ENCODE results near the gene SLC1A4. TPM values are rescaled to one million over a fixed set of nuclear protein-coding genes. Genes with fewer than 3 reads are reported as not detected.
A peak's percentile ranks its signal among the peaks of the same experiment; 100 is the strongest.

The SLC1A4 gene
- total and polyA plus RNA-seq, 10 of the 15 experiments (the other 5 are each of a cell fraction or from before 2014, with no cell fraction given), result 10.8 to 43.2 (median 27.7) TPM

GRCh38 chr2:65016789-65017188, 27.6 kb downstream of the SLC1A4 start (continued):
- TF ChIP-seq ZNF592 (IDR thresholded peaks at IDR 0.05) (no peak), MLLT1 (IDR thresholded peaks at IDR 0.05) (no peak), EGR1 (IDR thresholded peaks at IDR 0.05; ENCODE audit: borderline replicate concordance in 1 of 2, low read depth in 2 of 2, low read length in 2 of 2) (0 out of 3 replicates have a peak, but pooled peaks of 1 of the 2 experiments have one; percentile 4), HDGF (IDR thresholded peaks at IDR 0.05) (no peak), TCF12 (IDR thresholded peaks at IDR 0.05; ENCODE audit: low read depth, low read length) (no peak), ZSCAN29 (IDR thresholded peaks at IDR 0.05) (no peak), EZH2 (IDR thresholded peaks at IDR 0.05; ENCODE audit: borderline replicate concordance, control insufficient read depth, low read depth, low read length) (no peak), MXI1 (IDR thresholded peaks at IDR 0.05; ENCODE audit: low read depth, low read length) (no peak), NR2C1 (IDR thresholded peaks at IDR 0.05) (no peak), YY1 (IDR thresholded peaks at IDR 0.05; ENCODE audit: low read depth, low read length) (no peak), EED (IDR thresholded peaks at IDR 0.05; ENCODE audit: low read depth) (peak; percentile 47; the same call in 1 of the 2 replicates), POU2F2 (IDR thresholded peaks at IDR 0.05; ENCODE audit: borderline replicate concordance, low read depth, low read length) (no peak), MTA3 (IDR thresholded peaks at IDR 0.05; ENCODE audit: borderline replicate concordance, low read length) (0 out of 2 replicates have a peak, but pooled peaks have one; percentile 35), E2F4 (IDR thresholded peaks at IDR 0.05; ENCODE audit: low read depth, low read length) (no peak)
- TF ChIP-seq, protein P1, sequence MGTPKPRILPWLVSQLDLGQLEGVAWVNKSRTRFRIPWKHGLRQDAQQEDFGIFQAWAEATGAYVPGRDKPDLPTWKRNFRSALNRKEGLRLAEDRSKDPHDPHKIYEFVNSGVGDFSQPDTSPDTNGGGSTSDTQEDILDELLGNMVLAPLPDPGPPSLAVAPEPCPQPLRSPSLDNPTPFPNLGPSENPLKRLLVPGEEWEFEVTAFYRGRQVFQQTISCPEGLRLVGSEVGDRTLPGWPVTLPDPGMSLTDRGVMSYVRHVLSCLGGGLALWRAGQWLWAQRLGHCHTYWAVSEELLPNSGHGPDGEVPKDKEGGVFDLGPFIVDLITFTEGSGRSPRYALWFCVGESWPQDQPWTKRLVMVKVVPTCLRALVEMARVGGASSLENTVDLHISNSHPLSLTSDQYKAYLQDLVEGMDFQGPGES (IDR thresholded peaks at IDR 0.05), result no peak
- TF ChIP-seq, protein P2, sequence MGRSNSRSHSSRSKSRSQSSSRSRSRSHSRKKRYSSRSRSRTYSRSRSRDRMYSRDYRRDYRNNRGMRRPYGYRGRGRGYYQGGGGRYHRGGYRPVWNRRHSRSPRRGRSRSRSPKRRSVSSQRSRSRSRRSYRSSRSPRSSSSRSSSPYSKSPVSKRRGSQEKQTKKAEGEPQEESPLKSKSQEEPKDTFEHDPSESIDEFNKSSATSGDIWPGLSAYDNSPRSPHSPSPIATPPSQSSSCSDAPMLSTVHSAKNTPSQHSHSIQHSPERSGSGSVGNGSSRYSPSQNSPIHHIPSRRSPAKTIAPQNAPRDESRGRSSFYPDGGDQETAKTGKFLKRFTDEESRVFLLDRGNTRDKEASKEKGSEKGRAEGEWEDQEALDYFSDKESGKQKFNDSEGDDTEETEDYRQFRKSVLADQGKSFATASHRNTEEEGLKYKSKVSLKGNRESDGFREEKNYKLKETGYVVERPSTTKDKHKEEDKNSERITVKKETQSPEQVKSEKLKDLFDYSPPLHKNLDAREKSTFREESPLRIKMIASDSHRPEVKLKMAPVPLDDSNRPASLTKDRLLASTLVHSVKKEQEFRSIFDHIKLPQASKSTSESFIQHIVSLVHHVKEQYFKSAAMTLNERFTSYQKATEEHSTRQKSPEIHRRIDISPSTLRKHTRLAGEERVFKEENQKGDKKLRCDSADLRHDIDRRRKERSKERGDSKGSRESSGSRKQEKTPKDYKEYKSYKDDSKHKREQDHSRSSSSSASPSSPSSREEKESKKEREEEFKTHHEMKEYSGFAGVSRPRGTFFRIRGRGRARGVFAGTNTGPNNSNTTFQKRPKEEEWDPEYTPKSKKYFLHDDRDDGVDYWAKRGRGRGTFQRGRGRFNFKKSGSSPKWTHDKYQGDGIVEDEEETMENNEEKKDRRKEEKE (IDR thresholded peaks at IDR 0.05), result no peak
- TF ChIP-seq, protein P3, sequence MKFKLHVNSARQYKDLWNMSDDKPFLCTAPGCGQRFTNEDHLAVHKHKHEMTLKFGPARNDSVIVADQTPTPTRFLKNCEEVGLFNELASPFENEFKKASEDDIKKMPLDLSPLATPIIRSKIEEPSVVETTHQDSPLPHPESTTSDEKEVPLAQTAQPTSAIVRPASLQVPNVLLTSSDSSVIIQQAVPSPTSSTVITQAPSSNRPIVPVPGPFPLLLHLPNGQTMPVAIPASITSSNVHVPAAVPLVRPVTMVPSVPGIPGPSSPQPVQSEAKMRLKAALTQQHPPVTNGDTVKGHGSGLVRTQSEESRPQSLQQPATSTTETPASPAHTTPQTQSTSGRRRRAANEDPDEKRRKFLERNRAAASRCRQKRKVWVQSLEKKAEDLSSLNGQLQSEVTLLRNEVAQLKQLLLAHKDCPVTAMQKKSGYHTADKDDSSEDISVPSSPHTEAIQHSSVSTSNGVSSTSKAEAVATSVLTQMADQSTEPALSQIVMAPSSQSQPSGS (IDR thresholded peaks at IDR 0.05; ENCODE audit: low read length), result 0 out of 2 replicates have a peak, but pooled peaks have one; percentile 40

Data from GM12878 (cell line).